K562 (cell line): ENCODE data around the gene INKA2. TPM values are rescaled to one million over a fixed set of nuclear protein-coding genes. Genes with fewer than 3 reads are reported as not detected.
A peak's percentile ranks its signal among the peaks of the same experiment; 100 is the strongest.

ENCODE experiments used
- ATAC-seq: fragments of 200-7000 bp; cut with Tn5 transposase; 3 replicates; pipeline ENCODE4 v1.9.1; 2020; ENCODE audit warnings: moderate library complexity
- BruUV-seq: library from RNA; stranded (reverse); fragments of 400-500 nt; replicated peaks from 2 replicates; lab custom pipeline; 2021; lab: Mats Ljungman, UMichigan
- CTCF ChIA-PET: fragments of 300-600 bp; formaldehyde crosslinking; extraction: SDS; loops from one replicate; lab custom pipeline; 2021; ENCODE audit warnings: low intra/inter-chr PET ratio; lab: Yijun Ruan, JAX
- POLR2A ChIA-PET: fragments of 300-600, 350-650 bp; sonication (Branson Sonifier 250); formaldehyde crosslinking; extraction: SDS; loops from one replicate; lab custom pipeline; 2021; ENCODE audit warnings: antibody characterized with exemption, inconsistent platforms; lab: Yijun Ruan, JAX
- DNase-seq, 4 experiments: peaks; one replicate each; pipeline versions ENCODE4 v3.0.0 to v3.0.0-alpha.2; 2011 to 2018; ENCODE audit warnings: low spot score in 3 of 4, mixed read lengths in 3 of 4; ENCODE audit errors: extremely low read depth in 1 of 4
- FAIRE-seq: peaks from 2 replicates; lab custom pipeline; 2011; peaks lifted over from hg19 to GRCh38; lab: Jason Lieb, UNC
- H2AFZ ChIP-seq: 2 replicates; pipeline ENCODE4 v1.6.0; 2011; ENCODE audit warnings: low read depth, low read length, control low read depth, inconsistent platforms
- H3K27ac ChIP-seq: fragments of 200-600 bp; 3 replicates; pipeline ENCODE4 v1.8.0; 2011; ENCODE audit warnings: low read depth, mild to moderate bottlenecking, control low read depth, inconsistent platforms, low read length, moderate library complexity, mixed read lengths; ENCODE audit errors: extremely low read depth
- H3K27me3 ChIP-seq, 2 experiments: fragments of 300-600 bp in 1 of 2; 2 replicates in 1 of 2; 3 replicates in 1 of 2; pipeline versions ENCODE4 v1.6.0 to v1.8.0; 2011; ENCODE audit warnings: inconsistent platforms in 2 of 2, low read length in 2 of 2, mild to moderate bottlenecking in 1 of 2, mixed read lengths in 1 of 2, moderate library complexity in 1 of 2; ENCODE audit not compliant: control insufficient read depth in 2 of 2, insufficient read depth in 2 of 2
- H3K36me3 ChIP-seq: fragments of 300-600 bp; 3 replicates; pipeline ENCODE4 v1.8.0; 2011; ENCODE audit warnings: mild to moderate bottlenecking, low read length, inconsistent platforms; ENCODE audit not compliant: control insufficient read depth, insufficient read depth
- H3K4me1 ChIP-seq, 2 experiments: fragments of 200-600 bp in 1 of 2; replicated peaks in 1 of 2; 2 replicates in 1 of 2; 3 replicates in 1 of 2; pipeline versions ENCODE4 v1.5.1 to v1.8.0; 2011; ENCODE audit warnings: inconsistent platforms in 2 of 2, low read length in 2 of 2, mild to moderate bottlenecking in 1 of 2, mixed read lengths in 1 of 2, moderate library complexity in 1 of 2; ENCODE audit not compliant: control insufficient read depth in 2 of 2, insufficient read depth in 2 of 2
- H3K4me2 ChIP-seq: 2 replicates; pipeline ENCODE4 v1.6.1; 2011; ENCODE audit warnings: low read length, control low read depth, inconsistent platforms, mixed read lengths; ENCODE audit not compliant: insufficient read depth
- H3K4me3 ChIP-seq: fragments of 200-600 bp; sonication (generic), shearing (Covaris generic); 2 replicates; pipeline ENCODE4 v1.5.1; 2016; ENCODE audit warnings: control low read depth, inconsistent platforms
- H3K79me2 ChIP-seq: fragments of 200-600 bp; 3 replicates; pipeline ENCODE4 v1.8.0; 2011; ENCODE audit warnings: low read length, inconsistent platforms; ENCODE audit not compliant: control insufficient read depth, insufficient read depth
- H3K9ac ChIP-seq, 2 experiments: 2 replicates each; pipeline versions ENCODE4 v1.6.0 to v1.6.1; 2011; ENCODE audit warnings: low read depth in 2 of 2, low read length in 2 of 2, control low read depth in 1 of 2, inconsistent platforms in 1 of 2, mild to moderate bottlenecking in 1 of 2, mixed read lengths in 1 of 2; ENCODE audit not compliant: insufficient read depth in 1 of 2
- H3K9me1 ChIP-seq: one replicate; pipeline ENCODE4 v1.6.0; 2011; ENCODE audit warnings: inconsistent platforms, mild to moderate bottlenecking, low read length, moderate library complexity; ENCODE audit not compliant: control insufficient read depth, insufficient read depth
- H3K9me3 ChIP-seq: replicated peaks from 2 replicates; pipeline ENCODE4 v1.5.1; 2011; ENCODE audit warnings: low read depth, low read length, inconsistent platforms; ENCODE audit not compliant: control insufficient read depth, insufficient read depth
- H4K20me1 ChIP-seq: replicated peaks from 2 replicates; pipeline ENCODE4 v1.6.1; 2011; ENCODE audit warnings: low read length, inconsistent platforms, mixed read lengths; ENCODE audit not compliant: control insufficient read depth, insufficient read depth
- CREB1 ChIP-seq, 2 experiments: sonication (generic) in 1 of 2; formaldehyde crosslinking in 1 of 2; IDR thresholded peaks; 2 replicates each; pipeline versions ENCODE4 v1.6.1 to v1.8.0; 2012 to 2022; ENCODE audit warnings: inconsistent platforms in 1 of 2, mild to moderate bottlenecking in 1 of 2, missing genetic modification reagents in 1 of 2, moderate library complexity in 1 of 2
- CREB3L1 ChIP-seq: fragments of 450-650 bp; IDR thresholded peaks from 2 replicates; pipeline ENCODE4 v1.6.1; 2014; ENCODE audit warnings: low read depth, mild to moderate bottlenecking, moderate library complexity, borderline replicate concordance
- CTBP1 ChIP-seq: fragments of 450-650 bp; IDR thresholded peaks from 2 replicates; pipeline ENCODE4 v1.6.1; 2016; ENCODE audit warnings: borderline replicate concordance
- DIDO1 ChIP-seq: fragments of 450-650 bp; IDR thresholded peaks from 2 replicates; pipeline ENCODE4 v1.6.1; 2016; ENCODE audit warnings: low read depth, missing biosample characterization, missing genetic modification characterization
- HMGN3 ChIP-seq: IDR thresholded peaks from 2 replicates; pipeline ENCODE4 v1.6.1; 2011; ENCODE audit warnings: borderline replicate concordance, low read depth, mild to moderate bottlenecking, mixed read lengths, low read length; ENCODE audit not compliant: insufficient read length; ENCODE audit errors: extremely low read depth
- ID3 ChIP-seq, 2 experiments: fragments of 250-450 bp in 1 of 2; fragments of 450-650 bp in 1 of 2; sonication (Bioruptor Pico) in 1 of 2; IDR thresholded peaks; 2 replicates each; pipeline versions ENCODE4 v1.6.1 to v1.8.0; 2016 to 2021; ENCODE audit warnings: mild to moderate bottlenecking in 2 of 2, moderate library complexity in 2 of 2, missing compliant biosample characterization in 1 of 2, missing genetic modification characterization in 1 of 2
- MEF2D ChIP-seq: conservative IDR thresholded peaks from 2 replicates; pipeline ENCODE4 v1.6.1; 2016; ENCODE audit warnings: low read depth, missing genetic modification characterization, missing compliant biosample characterization
- RREB1 ChIP-seq: fragments of 250-450 bp; sonication (Bioruptor Pico); IDR thresholded peaks from 2 replicates; pipeline ENCODE4 v1.4.0; 2020
- SMAD4 ChIP-seq: fragments of 250-450 bp; sonication (Bioruptor Pico); conservative IDR thresholded peaks from 2 replicates; pipeline ENCODE4 v1.8.0; 2021; ENCODE audit warnings: inconsistent platforms, mild to moderate bottlenecking, moderate library complexity
- SPI1 ChIP-seq: IDR thresholded peaks from 2 replicates; pipeline ENCODE4 v1.6.1; 2011; ENCODE audit warnings: low read depth, low read length, control low read depth, borderline replicate concordance
- ZKSCAN1 ChIP-seq: fragments of 150-350 bp; IDR thresholded peaks from 2 replicates; pipeline ENCODE4 v1.6.1; 2016; ENCODE audit warnings: low read depth, low read length
- ZNF384 ChIP-seq: IDR thresholded peaks from 2 replicates; pipeline ENCODE4 v1.6.1; 2012; ENCODE audit warnings: low read depth, low read length, improper control_type of control experiment
- ZNF830 ChIP-seq: fragments of 250-450 bp; sonication (Bioruptor Pico); IDR thresholded peaks from 2 replicates; pipeline ENCODE4 v1.5.0; 2021; ENCODE audit warnings: mild to moderate bottlenecking
- in situ Hi-C: fragments of 300-500 bp; cut with MboI; formaldehyde crosslinking; loops from 4 replicates; pipeline ENCODE4 v1.15.0; 2018; ENCODE audit warnings: inconsistent platforms, mixed read lengths
- intact Hi-C: fragments of 100-400 bp; cut with micrococcal nuclease; formaldehyde crosslinking; loops from 2 replicates; pipeline ENCODE4 v1.14.2; 2022
- polyA plus RNA-seq, 8 experiments: library from polyadenylated mRNA; depleted of rRNA in 4 of 8; stranded (reverse) in 5 of 8; unstranded in 3 of 8; fragments of >200 nt; fragmentation: Nextera tagmentation in 2 of 8; fragmentation: Illumina TruSeq in 1 of 8; extraction: Ambion mirVana in 2 of 8; extraction: Trizol in 1 of 8; gene quantifications; 2 replicates each; pipeline versions ENCODE4 v1.2.1 to v1.2.3, GENCODE V29; 2011 to 2014; ENCODE audit warnings: inconsistent platforms in 1 of 8, missing spikeins in 1 of 8
- total RNA-seq, 7 experiments: library from RNA; depleted of rRNA in 6 of 7; stranded (reverse); fragments of >200 nt in 6 of 7; fragmentation: Illumina TruSeq in 2 of 7; extraction: Trizol in 2 of 7; gene quantifications; 2 replicates each; pipeline versions ENCODE4 v1.2.1 to v1.2.3, GENCODE V29; 2011 to 2021; ENCODE audit warnings: low replicate concordance in 1 of 7

Gene INKA2
- total and polyA plus RNA-seq, 9 of the 15 experiments (the other 6 are each of a cell fraction or from before 2014, with no cell fraction given), result 0.04 to 1.4 (median 0.26) TPM; not detected in 1

GRCh38 chr1:111702504-111703050 lies 36.6 kb downstream of the INKA2 start (continued):
- TF ChIP-seq DIDO1, result no peak

- H3K36me3 ChIP-seq, result peaks cover 85% of the 10 kb centered on the region
- intact Hi-C loops, result no loop called here
- TF ChIP-seq CTBP1, result no peak
- TF ChIP-seq MEF2D, result no peak
- TF ChIP-seq ZNF830 (CRISPR knock-in tag), result no peak
- TF ChIP-seq ZKSCAN1, result no peak
- 0 out of 2 replicates have a peak, but pooled peaks have one; percentile 8 for TF ChIP-seq ZNF384
- no peak for TF ChIP-seq CREB1 (IDR thresholded peaks at IDR 0.05)
- no peak for TF ChIP-seq CREB1 (CRISPR knock-in tag; IDR thresholded peaks at IDR 0.05)
- TF ChIP-seq HMGN3, result no peak
- TF ChIP-seq RREB1, result no peak
- no peak for TF ChIP-seq SMAD4
- TF ChIP-seq SPI1, result peak; percentile 70
- no peak for TF ChIP-seq CREB3L1
- no peak for TF ChIP-seq ID3 (CRISPR knock-in tag; IDR thresholded peaks at IDR 0.05)
- TF ChIP-seq ID3 (tag; IDR thresholded peaks at IDR 0.05), result no peak
Observed at GRCh38 chr1:111699268-111699667, 39.9 kb downstream of the INKA2 start.

More at GRCh38 chr1:111699268-111699667, 39.9 kb downstream of the INKA2 start:
- Histone ChIP-seq H3K4me1 (no peaks in the 10 kb centered on the region), H3K27me3 (no peaks in the 10 kb centered on the region), H3K4me2 (no peak overlapping the region), H2AFZ (no peak overlapping the region), H3K9me3 (no peaks in the 10 kb centered on the region), H4K20me1 (no peaks in the 10 kb centered on the region), H3K79me2 (no peaks in the 10 kb centered on the region), H3K4me3 (no peak overlapping the region), H3K27ac (no peak overlapping the region), H3K9ac (no peak overlapping the region), H3K9me1 (no peaks in the 10 kb centered on the region)
- POLR2A ChIA-PET, result no interaction called here
- no peak for ATAC-seq
- DNase-seq, result no peak
- CTCF ChIA-PET, result no interaction called here
- in situ Hi-C loops, result no loop called here
- BruUV-seq, result no TSS peak
- no peak for FAIRE-seq
